EL (cell line): ENCODE data around the gene COL6A3.
"Not testable (repeated sequence)": the region's sequence is repeated elsewhere in the genome, so short reads cannot be mapped to it uniquely, and the experiment has no call there.

ENCODE experiments used
- DNase-seq: peaks from one replicate; pipeline ENCODE4 v3.0.0-alpha.2; 2016

COL6A3 gene

GRCh38 chr2:237315170-237315828, 98.7 kb downstream of the COL6A3 start:
- DNase-seq: peak; percentile 96

GRCh38 chr2:237314681-237315080, 99.3 kb downstream of the COL6A3 start:
- DNase-seq: no peak

GRCh38 chr2:237314198-237314597, 99.8 kb downstream of the COL6A3 start:
- no peak for DNase-seq

- peak; percentile 85 for DNase-seq
Measured at GRCh38 chr2:237312021-237312755, 101.8 kb downstream of the COL6A3 start.

GRCh38 chr2:237310515-237311114, 103.3 kb downstream of the COL6A3 start:
- no peak for DNase-seq

GRCh38 chr2:237309416-237309815, 104.5 kb downstream of the COL6A3 start:
- DNase-seq: peak; percentile 50

- DNase-seq: no peak
Measured at GRCh38 chr2:237309011-237309410, 105.0 kb downstream of the COL6A3 start.

GRCh38 chr2:237307474-237307873, 106.5 kb downstream of the COL6A3 start:
- no peak for DNase-seq

- DNase-seq: peak; percentile 43
Measured at GRCh38 chr2:237306787-237307170, 107.2 kb downstream of the COL6A3 start.

GRCh38 chr2:237306083-237306786, 107.7 kb downstream of the COL6A3 start:
- peak; percentile 80 for DNase-seq

GRCh38 chr2:237305579-237305978, 108.4 kb downstream of the COL6A3 start:
- no peak for DNase-seq

GRCh38 chr2:237304763-237305514, 109.0 kb downstream of the COL6A3 start:
- DNase-seq: peak; percentile 95

- not testable (repeated sequence) for DNase-seq
Measured at GRCh38 chr2:237303244-237303643, 110.7 kb downstream of the COL6A3 start.

- no peak for DNase-seq
Measured at GRCh38 chr2:237301595-237301994, 112.4 kb downstream of the COL6A3 start.

- no peak for DNase-seq
Measured at GRCh38 chr2:237300739-237301138, 113.2 kb downstream of the COL6A3 start.

GRCh38 chr2:237299906-237300305, 114.1 kb downstream of the COL6A3 start:
- peak; percentile 95 for DNase-seq

- DNase-seq: peak; percentile 87
Measured at GRCh38 chr2:237298151-237299118, 115.5 kb downstream of the COL6A3 start.

- DNase-seq: no peak
Measured at GRCh38 chr2:237297421-237298150, 116.4 kb downstream of the COL6A3 start.

- peak; percentile 51 for DNase-seq
Measured at GRCh38 chr2:237296756-237297155, 117.2 kb downstream of the COL6A3 start.

- DNase-seq: no peak
Measured at GRCh38 chr2:237295889-237296480, 118.0 kb downstream of the COL6A3 start.
